ENCODE data around the gene TEK. TPM values are rescaled to one million over a fixed set of nuclear protein-coding genes. Genes with fewer than 3 reads are reported as not detected.

The TEK gene
- total and polyA plus RNA-seq, 9 of the 15 experiments (the other 6 are each of a cell fraction or from before 2014, with no cell fraction given): 0.03 to 0.13 (median 0.06) TPM

DNA sequence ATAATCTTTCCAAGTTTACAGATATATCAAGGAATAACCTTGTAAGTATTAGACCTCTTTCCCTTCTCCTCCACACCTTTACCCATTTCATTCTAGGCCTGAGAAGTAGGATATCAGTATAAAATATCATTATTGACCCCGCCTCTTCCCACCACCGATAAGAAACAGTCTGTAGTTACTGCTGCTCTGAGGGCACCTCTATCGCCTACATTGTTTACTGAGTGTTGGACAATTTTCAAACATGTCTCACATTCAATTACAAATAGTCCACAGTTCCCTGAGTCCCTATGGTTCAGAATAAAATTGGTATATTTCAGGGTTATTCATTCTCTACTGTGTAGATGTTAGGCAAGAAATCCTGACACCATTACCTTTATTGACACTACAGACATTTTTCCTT is 73.4 kb downstream of the TEK start (continued):
- TF ChIP-seq ZMIZ1 (IDR thresholded peaks at IDR 0.05; ENCODE audit: low read depth in 2 of 2, low read length in 2 of 2): no peak
- no peak for TF ChIP-seq NFRKB (IDR thresholded peaks at IDR 0.05; ENCODE audit: low read depth)

GRCh38 chr9:27183131-27183530 is 74.1 kb downstream of the TEK start:
- POLR2A ChIA-PET: interaction anchor here (0.6 kb wide), 1 partner anchor 393 kb away, joined by 4 read pairs; no protein-coding TSS in a partner anchor
- no peaks in the 10 kb centered on the region for H3K36me3 ChIP-seq (ENCODE audit: control insufficient read depth, insufficient read depth, low read length)
- H3K27me3 ChIP-seq (ENCODE audit: control insufficient read depth in 2 of 2, insufficient read depth in 2 of 2, low read length in 2 of 2): no peaks in the 10 kb centered on the region
- ATAC-seq: no peak
- no peak overlapping the region for H3K4me3 ChIP-seq
- CTCF ChIA-PET (ENCODE audit: low intra/inter-chr PET ratio): no interaction called here
- no peaks in the 10 kb centered on the region for H3K79me2 ChIP-seq (ENCODE audit: control insufficient read depth, insufficient read depth, low read length)
- no peak overlapping the region for H3K27ac ChIP-seq (ENCODE audit: extremely low read depth, low read depth, low read length)
- intact Hi-C loops (cut with micrococcal nuclease): no loop called here
- no peak for FAIRE-seq
- DNase-seq (ENCODE audit: extremely low read depth in 1 of 4, low spot score in 3 of 4): no peak
- TF ChIP-seq ETV1 (tag; conservative IDR thresholded peaks at IDR 0.05; ENCODE audit: low read depth): no peak
- TF ChIP-seq STAT6 (CRISPR knock-in tag; IDR thresholded peaks at IDR 0.05): no peak
- TF ChIP-seq SREBF2 (CRISPR knock-in tag; IDR thresholded peaks at IDR 0.05): no peak
- TF ChIP-seq ILK (tag; IDR thresholded peaks at IDR 0.05; ENCODE audit: borderline replicate concordance, low read depth): no peak
- TF ChIP-seq ARID3B (CRISPR knock-in tag; IDR thresholded peaks at IDR 0.05; ENCODE audit: borderline replicate concordance): no peak
- TF ChIP-seq ARHGAP35 (IDR thresholded peaks at IDR 0.05; ENCODE audit: partially characterized antibody): no peak
- TF ChIP-seq BHLHE40 (IDR thresholded peaks at IDR 0.05; ENCODE audit: low read length): no peak
- no peak for TF ChIP-seq MBD2 (IDR thresholded peaks at IDR 0.05; ENCODE audit: borderline replicate concordance, low read depth)
- TF ChIP-seq DPF2 (IDR thresholded peaks at IDR 0.05): no peak
- TF ChIP-seq BCOR (IDR thresholded peaks at IDR 0.05): no peak
- no peak for TF ChIP-seq CCNT2 (IDR thresholded peaks at IDR 0.05; ENCODE audit: borderline replicate concordance, extremely low read depth, insufficient read length, low read depth, low read length)
- no peak for TF ChIP-seq HNRNPUL1 (IDR thresholded peaks at IDR 0.05; ENCODE audit: low read length)
- no peak for TF ChIP-seq PHTF2 (CRISPR knock-in tag; IDR thresholded peaks at IDR 0.05)
- no peak for TF ChIP-seq STAG1 (CRISPR knock-in tag; IDR thresholded peaks at IDR 0.05; ENCODE audit: borderline replicate concordance)
- H3K4me1 ChIP-seq (replicated peaks in 1 of 2; ENCODE audit: control insufficient read depth in 2 of 2, insufficient read depth in 2 of 2, low read length in 2 of 2): no peaks in the 10 kb centered on the region
- no TSS peak for BruUV-seq (replicated peaks)
- no peak overlapping the region for H2AFZ ChIP-seq (ENCODE audit: low read depth, low read length)
- no peak overlapping the region for H3K4me2 ChIP-seq (ENCODE audit: insufficient read depth, low read length)
- in situ Hi-C loops (cut with MboI): no loop called here
- WGBS (ENCODE audit: insufficient coverage, low coverage, missing lambda C conversion rate): 0% methylated on average over 2 of the region's 2 CpGs
- no peaks in the 10 kb centered on the region for H4K20me1 ChIP-seq (replicated peaks; ENCODE audit: control insufficient read depth, insufficient read depth, low read length)
- no peaks in the 10 kb centered on the region for H3K9me3 ChIP-seq (replicated peaks; ENCODE audit: control insufficient read depth, insufficient read depth, low read depth, low read length)
- no peaks in the 10 kb centered on the region for H3K9me1 ChIP-seq (ENCODE audit: control insufficient read depth, insufficient read depth, low read length)
- no peak overlapping the region for H3K9ac ChIP-seq (ENCODE audit: insufficient read depth in 1 of 2, low read depth in 2 of 2, low read length in 2 of 2)
